GM08714 (cell line): ENCODE data around the gene MGRN1.
"Not testable (repeated sequence)": the region's sequence is repeated elsewhere in the genome, so short reads cannot be mapped to it uniquely, and the experiment has no call there.

ENCODE experiments used
- H3K4me3 ChIP-seq: fragments of 200-500 bp; sonication (Bioruptor generic); 2 replicates; pipeline ENCODE4 v1.5.1; 2014; ENCODE audit warnings: mild to moderate bottlenecking, low read length, inconsistent platforms
- ZNF274 ChIP-seq: IDR thresholded peaks from 2 replicates; pipeline ENCODE4 v1.6.1; 2012; ENCODE audit warnings: mild to moderate bottlenecking, low read depth, low read length

Gene MGRN1

GRCh38 chr16:4734730-4735535, 110.3 kb downstream of the MGRN1 start:
- TF ChIP-seq ZNF274, result no peak
- peak overlapping the region; percentile 94 for H3K4me3 ChIP-seq

- no peak overlapping the region for H3K4me3 ChIP-seq
- no peak for TF ChIP-seq ZNF274
These were observed 111.9 kb downstream of the MGRN1 start for GRCh38 chr16:4736546-4736945.

- H3K4me3 ChIP-seq, result no peak overlapping the region
- no peak for TF ChIP-seq ZNF274
These were observed 112.9 kb downstream of the MGRN1 start for GRCh38 chr16:4737545-4737944.

- H3K4me3 ChIP-seq, result not testable (repeated sequence)
These were observed 113.7 kb downstream of the MGRN1 start for GRCh38 chr16:4738370-4738769.
